Pericardium fibroblast (primary cell): ENCODE measurements around the gene TRMT44. TPM values are rescaled to one million over a fixed set of nuclear protein-coding genes. Genes with fewer than 3 reads are reported as not detected.

Experiments used
- total RNA-seq: library from RNA; depleted of rRNA; stranded (reverse); fragments of >200 nt; gene quantifications from 2 replicates; pipeline ENCODE4 v1.2.3, GENCODE V29; 2015

The TRMT44 gene
- 7.4 and 9.1 TPM in 2 replicates for total RNA-seq

GRCh38 chr4:8440492-8441311 lies at the start of gene TRMT44, which contains the start of gene ACOX3:
TRMT44 (plus strand) TSS chr4:8440777; CDS start chr4:8440823, 46 bp downstream.
ACOX3 (minus strand) TSS chr4:8440723; CDS start chr4:8416521, 24,202 bp downstream.

Other genes starting within 250 kb of the TRMT44 start
- 3.0 and 7.2 TPM in 2 replicates for gene SH3TC1, start 241.5 kb upstream of the TRMT44 start, total RNA-seq
- gene HTRA3, start 171.0 kb upstream of the TRMT44 start, total RNA-seq = 9.8 and 17.4 TPM in 2 replicates
- gene ACOX3, start 54 bp upstream of the TRMT44 start, total RNA-seq = 19.3 and 23.0 TPM in 2 replicates
- 0.35 and 0.60 TPM in 2 replicates for gene GPR78, start 139.6 kb downstream of the TRMT44 start, total RNA-seq
- 24.6 and 38.3 TPM in 2 replicates for gene CPZ, start 152.0 kb downstream of the TRMT44 start, total RNA-seq